Measurements from ENCODE around the gene IGF2BP3.
A peak's percentile ranks its signal among the peaks of the same experiment; 100 is the strongest.
"Not testable (repeated sequence)": the region's sequence is repeated elsewhere in the genome, so short reads cannot be mapped to it uniquely, and the experiment has no call there.

The IGF2BP3 gene

GRCh38 chr7:23470330-23471105 is at the start of gene IGF2BP3:
Gene IGF2BP3, minus strand, starts transcription at chr7:23470491. Its CDS starts 381 bp downstream, at chr7:23470110.
- DNase-seq, result peak; percentile 99

DNA sequence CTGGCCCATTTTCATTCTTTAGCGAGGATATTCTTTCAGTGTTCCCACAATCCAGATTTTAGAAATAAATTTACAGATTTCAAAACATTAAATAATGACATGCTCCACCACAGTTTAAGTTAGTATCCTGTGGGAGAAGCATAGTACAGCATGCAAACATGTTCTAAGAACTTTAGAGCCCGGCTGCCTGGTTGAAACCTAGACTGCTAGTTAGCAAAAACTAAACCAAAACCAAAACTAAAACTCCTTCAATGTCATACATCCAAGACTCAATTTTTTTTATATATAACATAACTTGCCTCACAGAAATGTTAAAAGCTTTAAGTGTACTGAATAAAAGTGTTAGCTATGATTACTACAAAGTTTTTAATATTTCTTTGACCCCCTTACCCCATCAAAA is 44.5 kb upstream of the IGF2BP3 start:
- DNase-seq, result no peak

DNA sequence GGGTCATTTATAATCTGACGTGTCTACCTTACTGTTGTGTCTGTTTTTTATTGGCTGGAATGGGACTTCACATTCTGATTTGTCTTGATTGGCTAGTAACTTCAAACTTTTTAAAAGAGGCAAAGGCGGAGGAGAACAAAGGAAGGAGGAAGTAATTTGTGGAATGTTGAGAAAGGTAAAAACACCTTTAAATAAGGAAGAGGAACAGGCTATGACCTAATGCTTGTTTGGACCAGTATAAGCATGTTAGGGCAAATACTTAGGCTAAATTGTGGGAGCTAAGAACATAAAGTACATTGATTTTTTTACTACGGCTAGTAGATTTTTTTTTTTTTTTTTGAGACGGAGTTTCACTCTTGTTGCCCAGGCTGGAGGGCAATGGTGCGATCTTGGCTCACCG is 43.5 kb upstream of the IGF2BP3 start:
- DNase-seq, result not testable (repeated sequence)

DNA sequence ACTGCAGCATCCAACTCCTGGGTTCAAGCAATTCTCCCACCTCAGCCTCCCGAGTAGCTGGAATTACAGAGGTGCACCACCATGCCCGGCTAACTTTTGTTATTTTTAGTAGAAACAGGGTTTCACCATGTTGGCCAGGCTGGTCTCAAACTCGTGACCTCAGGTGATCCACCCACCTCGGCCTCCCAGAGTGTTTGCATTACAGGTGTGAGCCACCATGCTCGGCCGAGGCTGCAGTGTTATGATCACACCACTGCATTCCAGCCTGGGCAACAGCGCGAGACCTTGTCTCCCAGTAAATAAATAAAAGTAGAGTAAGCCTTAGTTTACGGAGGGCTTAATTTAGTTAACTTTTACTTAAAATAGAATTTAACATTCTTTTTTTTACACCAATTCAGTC is 23.7 kb upstream of the IGF2BP3 start:
- no peak for DNase-seq

DNA sequence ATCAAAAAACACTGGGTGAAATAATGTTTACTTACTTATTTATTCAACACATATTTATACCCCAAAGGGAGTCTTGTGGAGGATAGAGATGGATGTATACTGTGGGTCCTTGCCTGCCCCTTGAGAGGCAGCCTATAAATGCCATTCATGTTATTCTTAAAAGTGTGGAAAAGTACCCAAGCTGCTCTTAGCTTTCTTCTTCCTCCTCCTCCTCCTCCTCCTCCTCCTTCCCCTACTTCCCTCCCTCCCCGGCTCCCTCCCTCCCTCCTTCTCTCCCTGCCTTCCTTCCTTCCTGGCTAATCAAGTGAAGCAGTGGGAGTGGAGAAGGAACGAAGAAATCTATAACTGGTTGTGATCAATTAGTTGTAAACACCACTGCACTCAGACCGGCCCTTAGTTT is 21.2 kb upstream of the IGF2BP3 start:
- peak; percentile 14 for DNase-seq

- peak; percentile 75 for DNase-seq
Measured at GRCh38 chr7:23490357-23491135, 20.3 kb upstream of the IGF2BP3 start.

DNA sequence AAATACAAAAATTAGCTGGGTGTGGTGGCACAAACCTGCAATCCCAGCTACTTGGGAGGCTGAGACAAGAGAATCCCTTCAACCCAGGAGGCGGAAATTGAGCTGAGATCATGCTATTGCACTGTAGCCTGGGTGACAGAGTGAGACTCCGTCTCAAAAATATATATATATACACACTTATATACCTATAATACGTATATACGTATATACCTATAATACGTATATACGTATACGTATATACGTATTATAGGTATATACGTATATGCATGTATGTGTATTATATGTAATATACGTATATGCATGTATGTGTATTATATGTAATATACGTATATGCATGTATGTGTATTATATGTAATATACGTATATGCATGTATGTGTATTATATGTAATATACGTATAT is 18.4 kb upstream of the IGF2BP3 start:
- not testable (repeated sequence) for DNase-seq

DNA sequence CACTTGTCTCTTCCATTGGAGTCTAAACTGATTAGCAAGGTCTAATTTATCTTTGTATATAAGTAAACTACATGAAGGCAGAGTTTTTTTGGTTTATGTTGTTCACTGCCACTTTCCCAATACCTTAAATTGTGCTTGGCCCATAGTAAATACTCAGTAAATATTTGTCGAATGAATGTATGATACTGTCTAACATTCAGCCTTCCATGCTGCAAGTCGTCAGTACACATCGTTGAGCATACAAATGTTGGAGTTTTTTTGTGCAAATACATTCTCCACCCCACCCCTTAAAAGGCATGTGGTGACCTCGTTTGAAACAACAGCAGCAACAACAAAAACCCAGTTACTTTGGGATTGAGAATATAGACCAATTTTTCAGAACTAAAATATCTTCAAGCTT is 17.4 kb upstream of the IGF2BP3 start:
- DNase-seq, result no peak

DNA sequence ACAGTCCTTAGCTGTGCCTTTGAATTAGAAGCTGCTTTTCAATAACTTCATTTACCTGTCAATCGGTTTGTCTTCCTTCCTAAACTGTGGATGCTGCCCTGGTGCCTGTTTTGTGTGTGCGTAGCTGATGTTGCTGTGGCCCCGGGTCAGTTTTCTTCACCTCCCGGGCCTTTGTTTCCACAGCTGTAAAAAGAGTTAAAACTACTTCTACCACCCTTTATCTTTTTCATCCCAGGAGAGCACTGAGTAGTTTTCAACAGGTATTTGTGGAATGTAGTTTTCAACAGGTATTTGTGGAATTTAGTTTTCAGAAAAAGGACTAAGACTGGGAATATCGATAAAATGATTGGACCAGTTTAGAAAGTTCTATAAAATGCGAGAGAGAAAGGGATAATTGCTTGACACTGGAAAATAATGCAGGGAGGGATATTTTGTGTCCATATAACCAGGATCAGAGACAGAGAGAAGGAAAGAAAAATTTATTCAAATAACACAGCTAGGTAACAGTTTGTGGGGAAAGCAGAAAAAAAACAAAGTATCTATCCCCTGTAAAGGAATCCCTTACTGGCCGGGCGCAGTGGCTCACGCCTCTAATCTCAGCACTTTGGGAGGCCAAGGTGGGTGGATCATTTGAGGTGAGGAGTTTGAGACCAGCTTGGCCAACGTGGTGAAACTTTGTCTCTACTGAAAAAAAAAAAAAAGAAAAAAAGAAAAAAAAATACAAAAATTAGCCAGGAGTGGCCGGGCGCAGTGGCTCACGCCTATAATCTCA is 15.9 kb upstream of the IGF2BP3 start:
- no peak for DNase-seq

- DNase-seq, result no peak
Measured at GRCh38 chr7:23482686-23483085, 12.4 kb upstream of the IGF2BP3 start.

DNA sequence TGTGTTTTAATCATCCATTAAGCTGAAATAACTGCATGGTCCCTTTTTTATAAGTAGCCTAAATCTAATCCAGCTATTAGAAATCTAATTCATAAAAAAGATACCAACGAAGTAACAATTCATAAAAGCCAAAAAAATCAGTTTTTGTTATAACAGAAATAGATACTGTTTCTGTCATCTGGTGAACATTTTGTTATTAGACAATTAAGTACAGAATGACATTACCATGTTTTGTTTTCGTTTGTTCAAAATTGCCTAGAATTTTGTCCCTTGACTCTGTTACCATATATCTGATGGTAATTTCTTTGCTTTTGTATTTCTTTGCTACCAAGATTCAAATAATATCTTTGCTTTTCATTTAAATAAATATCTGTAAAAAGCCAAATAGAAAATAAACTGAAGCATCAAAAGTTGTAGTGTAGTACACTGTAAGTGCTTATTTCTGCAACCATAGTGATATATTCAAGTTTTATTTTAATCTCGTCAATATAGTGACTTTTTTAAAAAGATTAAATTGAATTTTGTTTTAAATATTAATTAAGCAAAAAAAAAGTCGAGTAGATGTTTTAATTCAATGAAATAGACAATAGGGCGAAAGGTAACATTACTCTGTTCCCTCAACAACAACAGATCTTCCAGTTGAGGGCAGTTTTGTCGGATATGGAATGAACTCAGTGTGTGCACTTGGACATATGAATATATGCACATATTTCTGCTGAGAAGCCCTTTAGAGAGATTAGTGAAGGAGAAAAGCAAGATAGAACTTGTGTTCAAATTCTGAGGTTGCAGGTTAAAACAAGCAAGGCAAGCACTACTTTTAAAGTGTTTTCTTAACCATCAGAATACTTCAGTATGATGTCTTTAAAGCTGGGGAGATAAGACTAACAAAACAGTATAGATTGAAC is 7.9 kb upstream of the IGF2BP3 start:
- DNase-seq, result no peak

DNA sequence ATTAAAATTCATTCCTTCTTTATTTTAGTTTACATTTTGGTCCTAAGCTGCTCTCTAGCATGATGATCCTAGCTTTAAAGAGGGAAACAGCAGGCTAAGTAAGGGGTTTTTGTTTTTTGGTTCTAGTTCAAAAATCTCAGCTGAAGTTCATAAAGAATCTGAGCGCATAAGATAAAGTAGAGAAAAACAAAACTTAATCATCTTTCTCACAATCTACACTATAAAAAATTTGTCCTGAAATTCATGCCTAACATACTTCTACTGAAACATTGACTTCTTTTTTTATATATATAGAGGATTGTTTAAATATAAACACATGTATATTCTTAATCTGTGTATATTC is 6.8 kb upstream of the IGF2BP3 start:
- DNase-seq, result no peak

- peak; percentile 94 for DNase-seq
Measured at GRCh38 chr7:23476286-23477156, 6.2 kb upstream of the IGF2BP3 start.

GRCh38 chr7:23475576-23475839 is 5.2 kb upstream of the IGF2BP3 start:
- DNase-seq, result no peak

DNA sequence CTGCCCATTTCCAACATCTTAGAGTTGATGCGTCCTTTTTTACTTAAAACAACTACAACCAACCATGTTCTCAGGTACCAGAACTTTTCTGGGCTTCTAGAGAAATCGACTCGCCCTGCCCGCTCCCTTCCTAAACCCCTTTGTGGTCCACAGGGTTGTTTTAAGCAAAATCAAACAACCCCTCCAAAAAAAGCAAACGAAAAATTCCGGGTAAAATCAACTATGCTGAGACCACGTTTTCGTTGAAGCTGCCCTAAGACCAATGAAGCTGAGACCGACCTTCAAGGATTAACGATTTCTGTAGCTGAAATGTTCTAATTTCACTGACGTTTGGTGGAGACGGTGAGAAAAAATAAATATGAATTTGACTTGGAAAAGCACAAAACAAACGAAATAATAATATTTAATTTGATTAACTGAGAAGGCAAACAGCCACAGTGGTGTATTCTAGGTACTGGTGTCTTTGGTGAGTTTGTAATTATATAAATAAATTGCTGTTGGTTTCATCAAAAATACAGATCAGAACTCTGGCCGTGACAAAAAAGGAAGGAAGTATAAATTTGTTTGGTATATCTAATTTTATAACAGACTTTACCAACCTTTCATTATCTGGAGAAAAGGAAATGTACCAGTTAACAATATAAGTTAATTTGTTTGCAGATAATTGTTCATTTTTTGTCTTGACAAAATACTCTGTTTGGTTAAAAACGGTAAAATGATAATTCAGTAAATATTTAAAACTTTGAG is 4.7 kb upstream of the IGF2BP3 start:
- no peak for DNase-seq

- peak; percentile 99 for DNase-seq
Measured at GRCh38 chr7:23474094-23474828, 4.0 kb upstream of the IGF2BP3 start.

- DNase-seq, result peak; percentile 75
Measured at GRCh38 chr7:23473844-23474093, 3.5 kb upstream of the IGF2BP3 start.

DNA sequence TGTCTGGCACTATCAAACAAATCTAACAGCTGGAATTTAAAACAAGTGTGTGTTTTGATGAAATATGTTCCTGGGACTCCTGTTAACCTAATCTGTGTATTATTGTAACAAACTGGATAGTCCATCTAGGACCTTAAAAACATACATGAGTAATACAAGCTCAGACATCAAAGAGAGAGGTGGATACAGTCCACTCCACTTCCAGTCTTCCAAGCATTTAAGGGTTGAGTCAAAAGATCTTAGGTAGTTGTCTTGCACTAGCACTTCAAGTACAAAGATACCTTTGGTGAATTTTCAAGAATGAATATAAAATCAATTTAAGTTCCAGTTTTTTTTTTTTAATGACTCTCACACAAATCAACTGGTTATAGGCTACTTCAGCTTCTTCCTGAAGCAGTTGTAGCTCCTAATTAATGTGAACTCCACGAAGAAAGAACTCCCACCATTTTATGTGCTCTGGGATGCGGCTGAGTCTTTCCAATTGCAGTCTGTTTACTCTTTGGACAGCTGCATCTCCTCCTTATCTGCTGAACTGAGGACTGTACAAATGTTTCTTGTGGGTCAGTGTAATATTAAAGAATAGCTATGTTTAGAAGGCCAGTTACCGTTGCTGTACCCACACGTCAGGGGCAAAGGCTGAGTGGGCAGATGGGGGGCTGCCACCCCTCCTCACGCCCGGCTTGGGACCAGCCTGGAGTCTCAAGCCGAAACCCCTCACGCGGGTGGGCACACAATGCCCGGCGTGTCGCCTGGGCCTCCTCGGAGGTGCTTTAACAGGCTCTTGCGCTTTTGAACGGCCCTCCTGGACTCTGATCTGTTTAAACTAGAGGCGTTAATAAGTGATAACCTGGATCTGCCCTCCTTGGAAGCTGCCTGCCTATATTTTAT is 2.9 kb upstream of the IGF2BP3 start:
- DNase-seq, result peak; percentile 76

DNA sequence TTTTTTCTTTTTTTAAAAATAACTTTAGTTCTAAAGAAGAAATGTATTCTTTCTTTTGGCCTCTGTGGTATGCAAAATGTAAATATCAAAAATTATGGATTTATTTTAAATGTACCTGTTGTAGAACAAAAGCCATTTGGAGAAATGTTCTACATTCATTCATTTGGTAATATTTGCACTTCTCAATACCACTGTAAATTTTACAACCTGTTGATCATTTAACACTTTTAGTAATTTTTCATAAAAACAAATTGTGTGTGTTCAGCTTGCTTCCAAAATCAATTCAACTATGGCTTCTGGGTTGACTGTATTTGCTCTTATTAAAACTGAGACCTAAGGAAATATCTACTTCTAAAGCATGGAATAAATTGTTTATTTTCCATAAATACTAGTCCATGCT is 2.3 kb upstream of the IGF2BP3 start:
- no peak for DNase-seq

- DNase-seq, result peak; percentile 31
Measured at GRCh38 chr7:23472046-23472445, 1.8 kb upstream of the IGF2BP3 start.

Measured in NCI-H82 (cell line).